Measurements from ENCODE around the gene CCDC88A.
"Not testable (repeated sequence)": the region's sequence is repeated elsewhere in the genome, so short reads cannot be mapped to it uniquely, and the experiment has no call there.

The CCDC88A gene

DNA sequence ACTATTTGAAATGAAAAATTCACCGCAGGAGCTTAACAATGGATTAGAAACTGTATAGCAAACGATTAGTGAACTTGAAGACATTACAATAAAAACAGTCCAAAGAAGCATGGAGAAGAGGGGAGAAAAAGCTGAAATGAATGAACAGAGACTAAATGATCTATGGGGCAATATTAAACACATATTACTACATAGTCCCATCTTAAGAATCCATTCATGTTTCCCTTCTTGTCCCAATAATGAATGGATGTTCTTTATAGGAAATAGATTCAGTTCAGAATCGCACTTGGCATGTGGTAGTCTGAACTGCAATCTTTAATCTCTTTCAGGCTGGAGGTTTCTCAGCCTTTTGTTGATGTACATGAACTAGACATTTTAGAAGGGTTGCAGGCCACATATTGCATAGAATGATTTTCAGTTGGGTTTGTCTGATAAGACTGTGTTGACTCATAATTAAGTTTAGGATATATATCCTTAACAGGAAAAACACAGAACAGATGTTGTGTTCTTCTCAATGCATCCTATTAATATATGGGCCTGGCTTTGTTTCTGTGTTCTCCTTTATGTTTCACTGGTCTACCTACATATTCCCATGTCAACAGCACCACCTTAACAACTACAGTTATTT is 27.9 kb downstream of the CCDC88A start:
- in situ Hi-C loops (cut with MboI; ENCODE audit: low sequenced_read_pairs), result no loop called here

DNA sequence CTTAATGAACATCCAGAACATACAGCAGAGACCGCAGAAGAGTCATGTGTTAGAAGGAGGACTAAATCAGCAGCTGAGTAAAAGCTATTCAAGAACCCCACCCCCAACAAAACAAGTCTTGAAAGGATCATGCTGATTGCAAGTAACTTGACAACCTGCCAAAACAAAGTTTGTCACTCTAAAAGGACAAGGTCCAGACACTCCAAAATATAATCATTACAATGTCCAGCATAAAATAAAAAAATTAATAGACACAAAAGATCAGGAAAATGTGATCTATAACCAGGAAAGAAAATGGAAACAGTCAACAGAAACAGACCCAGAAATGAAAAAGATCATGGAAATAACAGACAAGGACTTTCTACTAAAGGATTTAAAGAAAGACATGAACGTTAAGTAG is 28.5 kb downstream of the CCDC88A start:
- in situ Hi-C loops (cut with MboI; ENCODE audit: low sequenced_read_pairs), result no loop called here

DNA sequence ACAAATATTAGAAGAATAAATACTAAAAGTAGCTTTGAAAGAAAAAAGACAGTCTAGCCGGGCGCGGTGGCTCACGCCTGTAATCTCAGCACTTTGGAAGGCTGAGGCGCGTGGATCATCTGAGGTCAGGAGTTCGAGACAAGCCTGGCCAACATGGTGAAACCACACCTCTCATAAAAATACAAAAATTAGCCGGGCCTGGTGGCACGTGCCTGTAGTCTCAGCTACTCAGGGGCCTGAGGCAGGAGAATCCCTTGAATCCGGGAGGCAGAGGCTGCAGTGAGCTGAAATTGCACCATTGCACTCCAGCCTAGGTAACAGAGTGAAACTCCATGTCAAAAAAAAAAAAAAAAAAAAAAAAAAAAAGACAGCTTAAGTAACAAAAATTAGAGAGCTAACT is 34.1 kb downstream of the CCDC88A start:
- in situ Hi-C loops (cut with MboI; ENCODE audit: low sequenced_read_pairs), result not testable (repeated sequence)

DNA sequence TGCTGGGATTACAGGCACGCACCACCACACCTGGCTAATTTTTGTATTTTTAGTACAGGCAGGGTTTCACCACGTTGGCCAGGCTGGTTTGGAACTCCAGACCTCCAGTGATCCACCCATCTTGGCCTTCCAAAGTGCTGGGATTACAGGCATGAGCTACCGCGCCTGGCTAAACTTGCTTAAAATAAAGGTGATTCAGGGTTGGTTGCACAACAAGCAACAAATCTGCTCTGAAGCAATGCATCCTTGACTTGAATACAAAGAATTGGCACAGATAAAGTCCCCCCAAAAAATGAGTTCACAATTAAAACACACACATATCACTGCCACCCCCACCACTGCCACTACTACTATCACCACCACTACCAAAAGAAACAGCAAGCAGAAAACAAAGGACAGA is 34.9 kb downstream of the CCDC88A start:
- in situ Hi-C loops (cut with MboI; ENCODE audit: low sequenced_read_pairs), result no loop called here

DNA sequence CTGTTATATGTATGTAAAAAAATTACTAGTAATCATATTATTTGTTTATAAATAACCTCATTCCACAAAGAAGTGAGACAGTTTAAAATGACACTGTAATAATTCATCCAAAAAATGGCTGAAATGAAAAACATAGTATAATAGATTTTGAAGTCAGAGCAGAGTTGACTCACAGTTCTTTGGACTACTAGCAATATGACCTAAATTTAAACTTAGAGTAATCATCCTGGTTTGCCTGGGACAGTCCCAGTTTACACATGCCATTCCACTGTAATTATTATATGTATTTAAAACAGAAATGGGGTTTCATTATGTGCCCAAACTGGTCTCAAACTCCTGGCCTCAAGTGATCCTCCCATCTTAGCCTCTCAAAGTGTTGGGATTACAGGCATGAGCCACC is 48.3 kb downstream of the CCDC88A start:
- in situ Hi-C loops (cut with MboI; ENCODE audit: low sequenced_read_pairs), result no loop called here

DNA sequence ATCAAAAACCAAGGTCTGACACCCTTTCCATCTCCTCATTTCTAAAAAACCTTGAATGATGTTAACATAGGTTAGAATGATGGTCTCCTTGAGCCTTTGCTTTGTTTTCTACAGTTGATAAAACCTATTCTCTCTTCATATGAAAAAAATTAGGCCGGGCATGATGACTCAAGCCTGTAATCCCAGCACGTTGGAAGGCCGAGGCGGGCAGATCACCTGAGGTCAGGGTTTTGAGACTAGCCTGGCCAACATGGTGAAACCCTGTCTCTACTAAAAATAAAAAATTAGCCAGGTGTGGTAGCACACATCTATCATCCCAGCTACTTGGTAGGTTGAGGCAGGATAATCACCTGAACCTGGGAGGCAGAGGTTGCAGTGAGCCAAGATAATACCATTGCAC is 49.4 kb downstream of the CCDC88A start:
- in situ Hi-C loops (cut with MboI; ENCODE audit: low sequenced_read_pairs), result no loop called here

DNA sequence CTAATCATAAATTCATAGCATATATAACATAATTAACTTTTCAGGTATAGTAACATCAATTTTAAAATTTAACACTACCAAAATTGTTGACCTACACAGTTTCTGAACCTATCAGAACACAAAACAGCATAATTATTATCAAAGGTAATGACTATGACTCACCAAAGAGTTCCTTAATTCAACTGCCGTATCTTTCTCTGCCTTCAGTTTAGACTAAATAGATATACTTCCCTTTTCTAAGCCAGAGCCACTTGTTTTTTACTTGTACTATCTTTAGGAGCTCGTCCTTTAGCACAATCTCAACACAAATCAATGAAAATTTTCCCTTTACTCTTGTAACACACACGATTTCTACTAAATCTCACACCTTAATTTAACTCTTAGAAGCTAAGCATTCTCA is 54.4 kb downstream of the CCDC88A start:
- in situ Hi-C loops (cut with MboI; ENCODE audit: low sequenced_read_pairs), result no loop called here

DNA sequence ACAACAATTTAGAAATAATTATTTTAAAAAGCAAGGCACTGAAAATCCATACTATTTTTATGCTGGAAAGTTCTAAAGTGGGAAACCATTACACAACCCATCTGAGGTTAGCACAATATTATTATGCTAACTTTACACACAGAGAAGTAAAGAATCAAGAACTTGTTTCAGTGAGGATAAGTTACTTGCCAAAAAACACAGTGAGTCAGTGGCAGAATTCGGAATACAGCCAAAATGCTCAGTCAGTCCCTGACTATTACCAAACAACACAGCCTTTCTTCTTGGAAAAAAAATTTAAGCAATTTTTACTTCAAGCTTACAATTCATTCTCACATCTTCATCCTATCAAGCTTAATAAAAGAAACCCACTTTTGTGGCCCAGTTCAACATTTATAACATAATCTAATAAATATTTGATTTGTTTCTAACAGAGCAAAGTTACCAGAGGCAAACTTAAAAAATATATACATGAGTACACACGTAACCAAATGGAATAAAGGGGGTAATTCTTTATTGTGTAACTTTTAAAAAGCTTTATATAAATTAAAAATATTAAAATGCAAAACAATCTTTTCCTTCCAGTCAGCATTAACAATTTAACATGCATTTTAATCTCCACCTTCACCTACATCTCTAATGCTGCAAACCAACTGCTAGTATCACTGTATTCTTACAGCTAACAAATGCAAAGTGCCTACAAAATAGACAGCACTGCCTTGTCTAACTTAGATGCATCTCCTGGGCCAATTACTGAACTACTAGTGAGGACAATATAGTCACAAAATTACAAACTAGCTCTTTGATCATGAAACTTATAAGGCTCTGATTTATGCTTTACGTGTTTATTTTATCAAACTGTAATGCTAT is 55.2 kb downstream of the CCDC88A start:
- in situ Hi-C loops (cut with MboI; ENCODE audit: low sequenced_read_pairs), result no loop called here

DNA sequence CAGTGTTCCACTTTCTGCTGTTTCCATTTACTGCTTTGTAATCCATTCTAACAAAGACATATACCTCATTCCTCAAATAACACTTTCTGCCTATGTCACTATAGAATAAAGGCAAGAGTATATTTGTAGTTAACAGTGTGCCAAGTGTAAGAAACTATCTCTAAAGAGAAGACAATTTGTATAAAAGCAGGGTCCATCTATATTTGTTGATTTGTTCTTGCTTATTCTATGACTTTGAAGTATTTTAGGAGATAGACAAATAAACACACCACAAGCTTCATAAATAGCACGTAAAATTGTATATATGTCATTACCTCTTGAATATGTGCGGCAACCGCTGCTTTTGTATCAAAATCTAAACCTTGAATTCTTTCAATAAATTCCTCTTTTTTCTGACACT is 56.0 kb downstream of the CCDC88A start:
- in situ Hi-C loops (cut with MboI; ENCODE audit: low sequenced_read_pairs), result no loop called here

DNA sequence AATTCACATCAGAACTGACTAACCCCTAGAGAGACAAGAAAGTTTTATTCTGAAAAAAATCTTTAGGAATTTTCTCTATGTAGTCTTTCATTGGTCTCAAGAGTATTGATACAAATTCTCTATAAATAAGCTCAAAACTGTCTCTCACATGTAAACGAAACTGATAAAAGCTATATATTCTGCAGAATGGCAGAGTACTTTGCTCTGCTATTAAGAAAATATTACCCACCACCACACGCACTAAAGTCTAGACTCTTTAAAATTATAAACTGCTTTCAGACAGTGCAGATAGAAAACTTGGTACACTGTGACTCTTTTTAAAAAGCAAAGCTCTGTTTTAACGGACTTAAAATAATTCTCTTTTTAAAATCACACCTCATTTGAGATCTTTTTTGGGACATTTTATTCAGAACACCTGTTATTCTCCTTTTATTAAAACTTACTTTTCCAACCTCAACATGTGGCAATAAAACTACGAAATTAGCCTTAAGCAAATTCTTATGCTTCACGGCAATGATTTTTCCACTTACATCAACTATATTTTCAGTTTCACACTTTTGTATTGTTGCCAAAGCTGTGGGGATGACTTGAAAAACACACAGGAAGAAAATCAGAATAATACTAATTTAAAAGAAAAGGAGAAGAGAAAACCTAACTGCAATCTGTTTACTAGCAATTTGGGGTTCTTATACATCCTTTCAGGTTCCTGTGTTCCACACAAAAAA is 58.0 kb downstream of the CCDC88A start:
- in situ Hi-C loops (cut with MboI; ENCODE audit: low sequenced_read_pairs), result no loop called here

DNA sequence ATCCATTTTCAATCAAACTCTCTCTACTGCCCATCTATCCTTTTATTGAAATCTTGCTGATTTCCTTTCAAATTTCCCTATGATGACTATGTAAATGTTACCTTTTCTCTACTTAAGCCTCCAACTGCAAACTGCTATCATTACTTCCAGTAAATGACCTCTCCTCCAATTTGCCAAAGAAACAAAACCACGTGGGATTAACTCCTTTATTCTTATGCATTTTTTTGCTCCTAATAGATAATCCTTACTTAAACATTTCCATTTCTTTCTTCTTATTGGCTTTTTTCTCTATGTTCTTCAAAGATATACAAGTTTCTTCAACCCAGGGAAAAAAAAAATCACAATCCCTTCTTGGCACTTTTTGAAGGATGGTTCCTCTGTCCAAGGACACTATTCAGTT is 61.2 kb downstream of the CCDC88A start:
- in situ Hi-C loops (cut with MboI; ENCODE audit: low sequenced_read_pairs), result no loop called here

DNA sequence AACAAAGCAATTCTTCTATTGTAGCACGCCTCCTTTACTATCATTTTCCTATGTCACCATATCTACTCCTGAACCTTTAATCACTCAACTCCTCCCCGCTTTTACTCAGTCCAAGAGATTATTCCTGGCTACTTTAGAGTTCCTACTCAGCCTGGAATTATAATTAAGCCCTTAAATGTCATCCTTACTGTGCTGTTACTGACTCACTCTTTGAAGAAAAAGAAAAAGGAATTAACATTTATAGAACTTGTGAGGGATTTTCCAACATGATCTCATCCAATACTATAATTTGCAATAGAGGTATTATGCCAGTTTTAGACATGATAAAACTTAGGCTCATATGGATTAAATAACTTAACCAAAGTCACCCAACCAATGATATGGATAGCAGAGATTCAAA is 61.7 kb downstream of the CCDC88A start:
- in situ Hi-C loops (cut with MboI; ENCODE audit: low sequenced_read_pairs), result no loop called here

DNA sequence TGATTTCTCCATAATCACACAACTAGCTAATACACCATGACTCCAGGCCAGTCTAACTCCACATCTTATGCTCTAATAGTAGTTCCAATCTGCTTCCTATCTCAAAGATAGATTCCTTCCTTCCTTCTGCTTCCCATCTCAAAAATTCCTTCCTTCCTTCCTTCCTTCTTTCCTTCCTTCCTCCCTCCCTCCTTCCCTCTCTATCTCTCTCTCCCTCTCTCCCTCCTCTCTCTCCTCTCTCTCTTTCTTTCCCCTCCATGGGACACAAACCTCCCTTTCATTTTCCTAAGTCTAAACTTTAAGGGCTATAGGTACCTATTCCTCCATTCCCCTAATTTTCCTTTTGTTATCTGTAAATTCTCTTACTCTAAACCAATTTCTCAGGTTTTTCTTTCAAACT is 62.5 kb downstream of the CCDC88A start:
- in situ Hi-C loops (cut with MboI; ENCODE audit: low sequenced_read_pairs), result no loop called here

DNA sequence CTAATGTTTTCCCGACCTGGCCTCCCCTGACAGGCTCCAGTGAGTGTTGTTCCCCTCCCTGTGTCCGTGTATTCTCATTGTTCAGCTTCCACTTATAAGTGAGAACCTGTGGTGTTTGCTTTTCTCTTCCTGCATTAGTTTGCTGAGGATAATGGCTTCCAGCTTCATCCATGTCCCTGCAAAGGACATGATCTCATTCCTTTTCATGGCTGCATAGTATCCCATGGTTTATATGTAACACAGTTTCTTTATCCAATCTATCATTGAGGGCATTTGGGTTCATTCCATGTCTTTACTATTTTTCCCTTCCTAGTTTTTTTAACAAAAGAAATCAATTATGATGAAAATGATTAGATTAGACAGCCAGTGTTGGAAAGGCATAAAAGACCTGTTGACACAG is 63.5 kb downstream of the CCDC88A start:
- in situ Hi-C loops (cut with MboI; ENCODE audit: low sequenced_read_pairs), result not testable (repeated sequence)

DNA sequence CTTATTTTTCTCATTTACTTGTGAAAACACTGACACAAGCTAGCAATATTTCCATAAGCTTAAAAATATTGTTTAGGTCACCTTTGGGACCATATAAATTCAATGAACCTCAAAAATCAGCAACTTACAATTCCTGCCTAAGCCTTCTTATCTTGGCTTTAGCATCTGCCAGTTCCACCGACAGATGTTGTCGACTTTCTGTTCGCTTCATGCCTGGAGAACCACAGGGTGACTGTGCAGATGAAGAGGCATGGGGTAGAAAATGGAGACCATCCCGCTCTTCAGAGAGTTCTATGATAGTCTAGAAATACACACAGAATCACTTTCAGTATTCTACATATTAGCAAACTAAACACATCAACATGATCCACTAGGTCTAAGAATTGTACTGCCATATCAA is 64.2 kb downstream of the CCDC88A start:
- in situ Hi-C loops (cut with MboI; ENCODE audit: low sequenced_read_pairs), result no loop called here

DNA sequence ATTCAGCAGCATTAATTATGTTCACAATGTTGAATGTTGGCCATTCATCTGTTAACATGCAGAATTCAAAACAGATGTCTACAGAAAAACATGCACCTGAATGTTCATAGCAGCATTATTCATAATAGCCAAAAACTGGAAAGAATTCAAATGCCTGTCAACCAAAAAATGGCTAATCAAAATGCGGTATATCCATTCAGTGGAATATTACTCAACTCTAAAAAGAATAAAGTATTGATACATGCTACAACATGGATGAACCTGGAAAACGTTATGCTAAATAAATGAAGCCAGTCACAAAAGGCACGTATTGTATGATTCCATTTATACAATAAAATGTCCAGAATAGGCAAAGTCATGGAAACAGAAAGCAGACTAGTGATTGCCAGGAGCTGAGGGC is 68.0 kb downstream of the CCDC88A start:
- in situ Hi-C loops (cut with MboI; ENCODE audit: low sequenced_read_pairs), result no loop called here

DNA sequence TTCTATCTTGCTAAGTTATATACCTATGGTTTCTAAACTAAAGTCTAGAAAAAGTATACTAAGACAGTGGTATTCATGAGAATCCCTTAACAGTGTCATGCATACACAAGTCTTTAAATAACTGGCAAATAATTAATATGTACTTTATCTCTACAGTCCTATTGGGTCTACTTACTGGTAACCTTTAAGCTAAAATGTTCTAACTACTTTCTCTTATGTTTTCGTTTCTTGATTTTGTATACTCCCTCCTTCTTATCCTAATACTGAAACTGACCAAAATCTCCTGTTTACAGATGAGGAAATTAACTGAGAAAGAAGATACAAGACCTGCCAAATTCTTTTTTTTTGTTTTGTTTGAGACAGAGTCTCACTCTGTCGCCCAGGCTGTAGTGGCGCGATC is 74.6 kb downstream of the CCDC88A start:
- in situ Hi-C loops (cut with MboI; ENCODE audit: low sequenced_read_pairs), result no loop called here

DNA sequence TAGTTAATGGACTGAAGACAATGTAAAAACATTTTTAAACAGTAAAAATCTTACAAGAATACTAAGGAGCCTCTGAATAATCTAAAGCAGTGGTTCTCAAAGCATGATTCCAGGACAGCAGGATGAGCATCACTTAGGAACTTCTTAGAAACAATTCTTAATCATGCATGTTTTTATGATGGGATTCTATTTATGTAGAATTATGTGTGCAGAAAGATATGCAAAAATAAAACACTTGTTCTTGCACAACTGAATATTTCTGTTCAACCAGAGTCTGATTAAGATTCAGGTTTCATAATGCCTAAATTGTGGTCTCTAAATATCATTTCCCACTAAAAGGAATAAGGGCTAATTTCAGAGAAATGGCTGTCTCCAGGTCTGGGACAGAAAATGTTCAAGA is 81.4 kb downstream of the CCDC88A start:
- in situ Hi-C loops (cut with MboI; ENCODE audit: low sequenced_read_pairs), result no loop called here

DNA sequence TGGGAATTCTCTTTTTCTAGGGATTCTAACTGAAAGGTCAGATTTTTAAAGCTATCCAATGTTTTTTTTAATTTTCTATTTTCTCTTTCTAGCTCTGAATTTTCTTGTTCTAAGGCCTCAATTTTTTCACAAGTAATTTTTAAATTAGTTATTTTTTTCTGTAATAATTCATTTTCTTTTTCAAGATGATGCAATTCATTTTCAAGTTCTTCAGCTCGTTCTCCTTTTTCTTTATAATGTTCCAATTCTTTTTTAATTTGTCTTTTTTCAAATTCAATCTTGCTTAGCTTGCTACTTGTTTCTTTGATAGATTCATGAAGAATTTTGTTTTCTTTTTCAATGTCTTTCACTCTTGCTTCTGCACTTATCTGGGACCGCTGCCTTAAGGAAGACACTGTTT is 84.9 kb downstream of the CCDC88A start:
- in situ Hi-C loops (cut with MboI; ENCODE audit: low sequenced_read_pairs), result no loop called here

DNA sequence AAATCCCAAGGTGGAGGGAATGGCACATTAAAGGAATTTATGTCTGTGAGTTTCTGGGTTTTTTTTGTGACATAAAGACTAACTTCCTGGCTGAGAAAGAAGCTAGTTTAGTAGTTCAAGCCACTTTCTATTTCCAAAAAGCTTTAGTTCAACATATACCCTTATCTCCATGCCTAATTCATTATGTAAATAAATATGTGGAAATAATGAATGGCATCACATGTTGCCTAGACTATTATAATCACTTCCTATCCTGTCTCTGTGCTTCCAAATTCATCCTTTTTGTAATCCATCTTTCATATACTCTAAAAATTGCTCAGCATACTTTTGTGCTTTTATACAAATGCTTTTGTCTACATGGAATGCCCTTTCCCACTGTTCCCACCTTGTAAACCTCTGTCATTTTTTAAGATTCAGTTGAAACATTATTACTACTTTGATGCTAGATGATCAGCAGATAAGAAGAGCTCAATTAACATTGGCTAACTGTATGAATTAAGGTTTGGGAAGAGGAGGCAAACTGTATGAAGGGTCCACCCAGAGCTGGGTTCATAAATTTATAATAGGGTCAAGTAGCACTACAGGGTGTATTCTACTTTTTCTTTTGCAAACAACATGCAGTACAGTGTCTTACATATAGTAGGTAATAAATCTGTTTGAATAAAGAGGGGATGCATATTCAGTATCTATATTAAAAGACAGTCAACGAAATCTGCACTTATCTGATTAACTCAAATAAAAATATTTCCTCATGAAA is 88.9 kb downstream of the CCDC88A start:
- in situ Hi-C loops (cut with MboI; ENCODE audit: low sequenced_read_pairs), result no loop called here

Measured in HL-60/S4 (cell line).